Left lung (tissue), 10 donors: Measurements from ENCODE around the gene DDX31. TPM values are rescaled to one million over a fixed set of nuclear protein-coding genes. Genes with fewer than 3 reads are reported as not detected.

Experiments
- ATAC-seq: fragments of 200-7000 bp; cut with Tn5 transposase; one replicate; pipeline ENCODE4 v1.9.1; 2020; ENCODE audit warnings: moderate library complexity
- DNase-seq, 4 donors: peaks; one replicate each; pipeline ENCODE4 v3.0.0-alpha.2; 2013 to 2020
- H3K27ac ChIP-seq, 2 donors: fragments of 200-600 bp; sonication (generic) in 1 of 2; one replicate each; pipeline versions ENCODE4 v1.5.0 to v1.8.0; 2020 to 2021
- H3K27me3 ChIP-seq, 2 donors: fragments of 200-600 bp; sonication (generic) in 1 of 2; one replicate each; pipeline versions ENCODE4 v1.5.0 to v1.8.0; 2020 to 2021
- H3K36me3 ChIP-seq, 2 donors: fragments of 200-600 bp; sonication (generic) in 1 of 2; one replicate each; pipeline versions ENCODE4 v1.5.0 to v1.8.0; 2020 to 2021
- H3K4me1 ChIP-seq, 2 donors: fragments of 200-600 bp; one replicate each; pipeline ENCODE4 v1.8.0; 2021
- H3K4me3 ChIP-seq, 2 donors: fragments of 200-600 bp; sonication (generic) in 1 of 2; one replicate each; pipeline versions ENCODE4 v1.5.0 to v1.8.0; 2020 to 2021; ENCODE audit warnings: mild to moderate bottlenecking in 1 of 2
- H3K9me3 ChIP-seq, 2 donors: fragments of 200-600 bp; sonication (generic) in 1 of 2; one replicate each; pipeline versions ENCODE4 v1.5.0 to v1.8.0; 2020 to 2021
- intact Hi-C, 2 donors: fragments of 100-400 bp; cut with DNase I; formaldehyde crosslinking; loops; one replicate each; pipeline versions ENCODE4 v1.11.2 to v1.14.2; 2022
- polyA plus RNA-seq, 6 donors: library from polyadenylated mRNA; unstranded; fragments of 120-200 nt; gene quantifications; one replicate each; pipeline ENCODE4 v1.2.1, GENCODE V29; 2013; ENCODE audit not compliant: insufficient read length in 6 of 6
- total RNA-seq, 2 donors: library from RNA; stranded (reverse); fragmentation: NEBNext Ultra II Directional; extraction: Animal tissue kit (Norgen Biotek cat#: 25700); gene quantifications; one replicate each; pipeline ENCODE4 v1.2.1, GENCODE V29; 2021
- TF ChIP-seq, protein P1 (sequence below), 2 donors: fragments of 200-600 bp; sonication (generic) in 1 of 2; IDR thresholded peaks; one replicate each; pipeline versions ENCODE4 v1.5.0 to v1.8.0; 2021; ENCODE audit warnings: antibody characterized with exemption in 2 of 2
- donor health status: DM: no; HTN: yes; CAD: no.
- donor health status: DM: no; HTN: no; CAD: no.

The DDX31 gene
- total and polyA plus RNA-seq, 8 donors: 12.0 to 16.5 (median 14.9) TPM

DNA sequence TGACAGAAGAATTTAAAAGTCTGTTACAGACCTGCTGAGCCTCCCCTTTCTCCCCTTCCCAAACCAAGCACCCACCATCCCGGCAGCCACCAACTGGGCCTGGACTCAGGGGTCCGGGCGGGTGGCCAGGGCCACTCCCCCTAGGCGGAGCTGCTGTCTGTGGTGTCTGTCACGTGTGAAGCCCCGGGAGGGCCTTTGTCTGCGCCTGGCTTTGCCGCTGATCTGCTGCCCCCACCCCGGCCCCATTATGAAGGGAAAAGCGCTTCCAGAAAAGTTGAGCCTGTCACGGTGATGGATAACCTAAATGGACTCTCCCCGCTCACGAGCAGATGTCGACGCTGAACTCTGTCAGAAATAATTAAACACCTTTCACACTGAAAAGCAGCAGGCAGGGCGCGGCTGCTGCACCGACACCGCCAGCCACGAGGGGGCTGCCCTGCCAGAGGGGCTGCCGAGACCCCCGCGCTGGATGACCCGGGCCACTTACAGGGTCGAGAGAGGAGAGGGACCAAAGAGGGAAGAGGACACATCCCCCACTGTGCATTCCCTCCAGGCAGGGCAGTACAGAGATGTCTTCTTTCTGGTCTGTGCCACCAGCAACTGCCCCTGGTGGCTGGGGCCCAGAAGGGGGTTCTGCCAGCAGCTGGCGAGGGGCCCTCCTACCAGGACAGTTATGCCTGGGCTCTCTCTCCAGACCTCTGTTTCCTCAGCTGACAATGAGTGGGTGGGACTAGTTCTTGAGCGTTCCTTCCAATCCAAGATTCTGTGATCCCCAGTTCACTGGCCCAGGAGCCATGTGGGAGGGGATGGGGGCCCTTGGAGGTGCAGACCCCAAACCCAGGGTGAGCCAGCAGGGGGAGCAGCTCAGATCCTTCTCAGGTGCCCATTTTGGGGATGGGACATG lies 123.4 kb downstream of the DDX31 start:
- H3K27ac ChIP-seq: no peak overlapping the region
- no peaks in the 10 kb centered on the region for H3K9me3 ChIP-seq
- TF ChIP-seq, protein P1, sequence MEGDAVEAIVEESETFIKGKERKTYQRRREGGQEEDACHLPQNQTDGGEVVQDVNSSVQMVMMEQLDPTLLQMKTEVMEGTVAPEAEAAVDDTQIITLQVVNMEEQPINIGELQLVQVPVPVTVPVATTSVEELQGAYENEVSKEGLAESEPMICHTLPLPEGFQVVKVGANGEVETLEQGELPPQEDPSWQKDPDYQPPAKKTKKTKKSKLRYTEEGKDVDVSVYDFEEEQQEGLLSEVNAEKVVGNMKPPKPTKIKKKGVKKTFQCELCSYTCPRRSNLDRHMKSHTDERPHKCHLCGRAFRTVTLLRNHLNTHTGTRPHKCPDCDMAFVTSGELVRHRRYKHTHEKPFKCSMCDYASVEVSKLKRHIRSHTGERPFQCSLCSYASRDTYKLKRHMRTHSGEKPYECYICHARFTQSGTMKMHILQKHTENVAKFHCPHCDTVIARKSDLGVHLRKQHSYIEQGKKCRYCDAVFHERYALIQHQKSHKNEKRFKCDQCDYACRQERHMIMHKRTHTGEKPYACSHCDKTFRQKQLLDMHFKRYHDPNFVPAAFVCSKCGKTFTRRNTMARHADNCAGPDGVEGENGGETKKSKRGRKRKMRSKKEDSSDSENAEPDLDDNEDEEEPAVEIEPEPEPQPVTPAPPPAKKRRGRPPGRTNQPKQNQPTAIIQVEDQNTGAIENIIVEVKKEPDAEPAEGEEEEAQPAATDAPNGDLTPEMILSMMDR (IDR thresholded peaks at IDR 0.05): no peak
- H3K4me1 ChIP-seq: no peaks in the 10 kb centered on the region
- peak; percentile 35 for ATAC-seq
- peak in 2 of 4 donors; percentile 46 to 76 for DNase-seq
- H3K36me3 ChIP-seq: no peaks in the 10 kb centered on the region
- intact Hi-C loops: no loop called here
- no peak overlapping the region for H3K4me3 ChIP-seq
- peaks cover 0 to 58% of the 10 kb centered on the region in 2 donors for H3K27me3 ChIP-seq

DNA sequence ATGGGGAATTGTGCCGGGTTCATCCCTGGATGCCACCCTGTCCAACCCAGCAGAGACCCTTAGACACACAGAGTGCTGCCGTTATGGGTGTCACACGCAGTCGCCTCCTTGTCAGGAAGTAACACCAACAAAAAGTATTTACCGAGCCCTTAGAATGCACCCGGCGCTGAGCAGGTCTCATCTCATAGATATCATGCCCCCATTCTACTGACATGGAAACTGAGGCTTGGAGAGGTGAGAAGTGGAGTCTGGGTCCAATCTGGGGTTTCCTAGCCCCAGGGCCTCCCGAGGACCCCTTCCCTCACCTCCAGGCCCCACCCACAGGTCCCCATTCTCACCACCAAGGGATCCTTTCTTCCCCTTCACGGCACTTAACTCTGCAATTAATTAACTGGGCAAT lies 124.2 kb downstream of the DDX31 start:
- Histone ChIP-seq H3K27me3 (peaks cover 0 to 52% of the 10 kb centered on the region in 2 donors), H3K4me3 (no peak overlapping the region), H3K9me3 (no peaks in the 10 kb centered on the region), H3K4me1 (no peaks in the 10 kb centered on the region), H3K27ac (no peak overlapping the region), H3K36me3 (no peaks in the 10 kb centered on the region)
- no peak for DNase-seq
- TF ChIP-seq, protein P1 (IDR thresholded peaks at IDR 0.05): no peak
- ATAC-seq: no peak
- intact Hi-C loops: no loop called here

DNA sequence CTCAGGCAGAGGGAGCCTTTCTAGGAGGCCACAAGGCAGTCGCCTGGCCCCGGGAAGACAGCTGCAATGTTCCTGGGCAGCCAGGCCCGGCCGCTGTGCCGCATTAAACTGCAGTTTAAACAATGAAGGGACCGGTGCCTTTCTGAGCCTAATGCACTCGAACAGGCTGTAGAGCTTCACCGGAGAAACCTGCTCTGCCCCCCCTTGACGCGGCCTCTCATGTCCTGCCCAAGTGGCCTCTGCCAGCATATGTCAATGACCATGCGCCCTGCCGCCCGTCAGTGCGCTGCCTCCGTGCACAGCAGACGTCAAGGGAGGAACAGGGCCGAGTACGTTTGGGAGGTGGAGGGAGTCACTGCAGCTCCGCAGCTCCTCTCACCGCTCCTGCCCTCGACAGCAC lies 125.8 kb downstream of the DDX31 start:
- Histone ChIP-seq H3K4me1 (no peaks in the 10 kb centered on the region), H3K36me3 (no peaks in the 10 kb centered on the region), H3K27ac (no peak overlapping the region), H3K9me3 (no peaks in the 10 kb centered on the region), H3K27me3 (peaks cover 0 to 42% of the 10 kb centered on the region in 2 donors), H3K4me3 (no peak overlapping the region)
- TF ChIP-seq, protein P1 (IDR thresholded peaks at IDR 0.05): no peak
- intact Hi-C loops: no loop called here
- ATAC-seq (peak; percentile 83), DNase-seq (peak in 2 of 4 donors; percentile 41 to 54)

DNA sequence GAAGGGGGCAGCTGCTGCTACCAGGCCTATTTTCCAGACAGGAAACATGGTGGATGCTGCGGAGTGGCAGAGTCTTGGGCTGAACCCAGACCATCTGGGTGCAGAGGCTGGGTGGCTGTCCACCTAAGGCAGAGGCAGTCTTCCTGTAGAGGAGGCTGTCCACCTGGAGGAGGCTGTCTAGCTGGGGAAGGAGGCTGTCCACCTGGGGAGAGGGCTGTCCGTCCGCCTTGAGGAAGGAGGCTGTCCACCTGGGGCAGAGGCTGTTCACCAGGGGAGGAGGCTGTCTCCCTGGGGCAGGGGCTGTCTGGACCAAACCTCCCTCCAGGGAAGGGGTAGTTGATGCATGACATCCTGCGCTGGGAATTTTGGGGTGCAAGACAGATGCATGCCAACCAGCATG lies 126.5 kb downstream of the DDX31 start:
- intact Hi-C loops: no loop called here
- ATAC-seq (no peak), DNase-seq (no peak)
- Histone ChIP-seq H3K27ac (no peak overlapping the region), H3K9me3 (no peaks in the 10 kb centered on the region), H3K4me1 (no peaks in the 10 kb centered on the region), H3K27me3 (peaks cover 0 to 42% of the 10 kb centered on the region in 2 donors), H3K4me3 (no peak overlapping the region), H3K36me3 (no peaks in the 10 kb centered on the region)
- TF ChIP-seq, protein P1 (IDR thresholded peaks at IDR 0.05): no peak

Other genes with a start within 250 kb of the DDX31 start
- gene BARHL1, start 87.4 kb downstream of the DDX31 start, total RNA-seq: not detected
- gene BARHL1, start 87.4 kb downstream of the DDX31 start, polyA plus RNA-seq: not detected
- gene GTF3C4, start 481 bp upstream of the DDX31 start, total RNA-seq: 10 to 100 TPM; 13.1 to 14.1 TPM
- 10 to 100 TPM; 22.0 to 25.6 (median 25.2) TPM for gene GTF3C4, start 481 bp upstream of the DDX31 start, polyA plus RNA-seq
- 1 to 10 TPM in 1 of 2 donors, under 1 TPM in 1; 0.55 to 1.9 TPM for gene AK8, start 208.3 kb upstream of the DDX31 start, total RNA-seq
- 1 to 10 TPM; 1.1 to 3.6 (median 3.0) TPM for gene AK8, start 208.3 kb upstream of the DDX31 start, polyA plus RNA-seq
- 1 to 10 TPM; 6.9 to 7.8 TPM for gene SPACA9, start 208.9 kb upstream of the DDX31 start, total RNA-seq
- 10 to 100 TPM in 4 of 6 donors, 1 to 10 TPM in 2; 8.4 to 13.4 (median 10.9) TPM for gene SPACA9, start 208.9 kb upstream of the DDX31 start, polyA plus RNA-seq